Neural progenitor cell (in vitro differentiated cells): ENCODE measurements around the gene TSPAN16.

Experiments used
- EZH2 ChIP-seq: fragments of 200-600 bp; sonication (generic); IDR thresholded peaks from 2 replicates; pipeline ENCODE4 v1.6.1; 2017; ENCODE audit warnings: antibody characterized with exemption, mild to moderate bottlenecking, moderate library complexity
- TF ChIP-seq, protein P1 (sequence below): fragments of 200-600 bp; sonication (generic); IDR thresholded peaks from 2 replicates; pipeline ENCODE4 v1.5.1; 2017; ENCODE audit warnings: antibody characterized with exemption, mild to moderate bottlenecking

DNA sequence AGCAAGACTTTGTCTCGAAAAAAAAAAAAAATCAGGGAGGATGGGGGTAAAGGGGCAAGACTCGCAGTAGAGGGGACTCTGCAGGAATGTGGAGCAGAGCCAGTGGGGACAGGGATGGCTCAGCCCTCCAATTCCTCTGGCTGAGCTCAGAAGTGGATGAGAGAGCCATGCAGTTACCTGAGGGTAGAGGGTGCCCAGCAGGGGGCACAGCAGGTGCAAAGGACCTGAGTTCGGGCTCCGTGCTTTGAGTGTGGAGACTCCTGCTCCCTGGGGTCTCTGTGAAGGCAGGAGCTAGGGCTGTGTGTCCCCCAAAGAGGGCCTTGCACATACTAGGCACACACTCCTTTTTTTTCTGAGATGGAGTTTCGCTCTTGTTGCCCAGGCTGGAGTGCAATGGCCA, 41.3 kb upstream of the TSPAN16 start:
- TF ChIP-seq, protein P1, sequence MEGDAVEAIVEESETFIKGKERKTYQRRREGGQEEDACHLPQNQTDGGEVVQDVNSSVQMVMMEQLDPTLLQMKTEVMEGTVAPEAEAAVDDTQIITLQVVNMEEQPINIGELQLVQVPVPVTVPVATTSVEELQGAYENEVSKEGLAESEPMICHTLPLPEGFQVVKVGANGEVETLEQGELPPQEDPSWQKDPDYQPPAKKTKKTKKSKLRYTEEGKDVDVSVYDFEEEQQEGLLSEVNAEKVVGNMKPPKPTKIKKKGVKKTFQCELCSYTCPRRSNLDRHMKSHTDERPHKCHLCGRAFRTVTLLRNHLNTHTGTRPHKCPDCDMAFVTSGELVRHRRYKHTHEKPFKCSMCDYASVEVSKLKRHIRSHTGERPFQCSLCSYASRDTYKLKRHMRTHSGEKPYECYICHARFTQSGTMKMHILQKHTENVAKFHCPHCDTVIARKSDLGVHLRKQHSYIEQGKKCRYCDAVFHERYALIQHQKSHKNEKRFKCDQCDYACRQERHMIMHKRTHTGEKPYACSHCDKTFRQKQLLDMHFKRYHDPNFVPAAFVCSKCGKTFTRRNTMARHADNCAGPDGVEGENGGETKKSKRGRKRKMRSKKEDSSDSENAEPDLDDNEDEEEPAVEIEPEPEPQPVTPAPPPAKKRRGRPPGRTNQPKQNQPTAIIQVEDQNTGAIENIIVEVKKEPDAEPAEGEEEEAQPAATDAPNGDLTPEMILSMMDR = no peak
- no peak for TF ChIP-seq EZH2
